Activated CD8-positive, alpha-beta T cell treated with anti-CD3 and anti-CD28 coated beads for 36 hours (primary cell): ENCODE measurements around the gene CTCFL. TPM values are rescaled to one million over a fixed set of nuclear protein-coding genes. Genes with fewer than 3 reads are reported as not detected.

Source experiments
- ATAC-seq: fragments of 200-7000 bp; cut with Tn5 transposase; one replicate; pipeline ENCODE4 v1.10.0; 2021; ENCODE audit warnings: mild to moderate bottlenecking, moderate library complexity
- CTCF ChIA-PET: fragments of 350-600 bp; sonication (Branson Sonifier 250); formaldehyde crosslinking; loops from one replicate; lab custom pipeline; 2021; ENCODE audit warnings: antibody characterized with exemption; lab: Charles Lee
- POLR2A ChIA-PET: fragments of 350-600 bp; sonication (Branson Sonifier 250); formaldehyde crosslinking; loops from one replicate; lab custom pipeline; 2021; ENCODE audit warnings: antibody characterized with exemption; lab: Charles Lee
- DNase-seq: peaks from one replicate; pipeline ENCODE4 v3.0.0-alpha.2; 2020
- H3K27ac Mint-ChIP-seq: one replicate; pipeline ENCODE4 v1.8.0; 2021; ENCODE audit warnings: mild to moderate bottlenecking, mixed read lengths
- H3K27me3 Mint-ChIP-seq: one replicate; pipeline ENCODE4 v1.8.0; 2021; ENCODE audit warnings: mixed read lengths
- H3K36me3 Mint-ChIP-seq: one replicate; pipeline ENCODE4 v1.8.0; 2021; ENCODE audit warnings: low read depth, mixed read lengths
- H3K4me1 Mint-ChIP-seq: one replicate; pipeline ENCODE4 v1.8.0; 2021; ENCODE audit warnings: low read depth, mixed read lengths
- H3K4me3 Mint-ChIP-seq: one replicate; pipeline ENCODE4 v1.8.0; 2021; ENCODE audit warnings: mild to moderate bottlenecking, moderate library complexity, mixed read lengths
- H3K9me3 Mint-ChIP-seq: one replicate; pipeline ENCODE4 v1.8.0; 2021; ENCODE audit warnings: mixed read lengths
- intact Hi-C: fragments of 100-400 bp; cut with micrococcal nuclease; formaldehyde crosslinking; loops from one replicate; pipeline ENCODE4 v1.10.0; 2022
- total RNA-seq, 2 experiments: library from RNA; stranded (reverse); gene quantifications; one replicate each; pipeline ENCODE4 v1.2.3, GENCODE V29; 2021
- TF ChIP-seq, protein P1 (sequence below): fragments of 200-600 bp; IDR thresholded peaks from one replicate; pipeline ENCODE4 v1.8.0; 2022; ENCODE audit warnings: antibody characterized with exemption, mild to moderate bottlenecking

CTCFL gene
- total RNA-seq, 2 experiments from 2014 or later = not detected

DNA sequence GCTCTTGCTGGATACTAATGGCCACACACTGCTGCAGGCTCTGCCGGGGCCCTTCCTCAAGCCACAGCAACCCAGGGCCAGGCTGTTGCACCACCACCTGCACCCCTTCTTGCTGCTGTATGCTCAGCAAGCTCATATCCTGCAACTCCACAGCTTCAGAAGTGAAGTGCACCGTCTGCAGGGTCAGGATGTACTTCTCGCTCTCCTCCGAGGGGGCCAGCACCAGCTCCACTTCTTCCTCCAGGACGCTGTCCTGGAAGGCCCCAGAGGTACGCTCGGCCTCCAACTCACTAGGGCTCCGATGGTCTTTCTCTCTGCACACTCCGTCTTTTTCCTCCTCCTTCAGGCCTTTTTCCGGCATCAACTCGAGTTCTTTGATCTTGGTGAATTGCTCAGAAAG lies 1.2 kb downstream of the CTCFL start:
- H3K27me3 Mint-ChIP-seq = no peaks in the 10 kb centered on the region
- H3K36me3 Mint-ChIP-seq = no peaks in the 10 kb centered on the region
- POLR2A ChIA-PET = interaction anchor here (0.6 kb wide), 1 partner anchor 395 kb away, joined by 3 read pairs; no protein-coding TSS in a partner anchor
- no peak for ATAC-seq
- H3K9me3 Mint-ChIP-seq = no peaks in the 10 kb centered on the region
- no peak overlapping the region for H3K27ac Mint-ChIP-seq
- DNase-seq = no peak
- intact Hi-C loops = no loop called here
- H3K4me3 Mint-ChIP-seq = no peak overlapping the region
- H3K4me1 Mint-ChIP-seq = peaks cover 6% of the 10 kb centered on the region
- TF ChIP-seq, protein P1, sequence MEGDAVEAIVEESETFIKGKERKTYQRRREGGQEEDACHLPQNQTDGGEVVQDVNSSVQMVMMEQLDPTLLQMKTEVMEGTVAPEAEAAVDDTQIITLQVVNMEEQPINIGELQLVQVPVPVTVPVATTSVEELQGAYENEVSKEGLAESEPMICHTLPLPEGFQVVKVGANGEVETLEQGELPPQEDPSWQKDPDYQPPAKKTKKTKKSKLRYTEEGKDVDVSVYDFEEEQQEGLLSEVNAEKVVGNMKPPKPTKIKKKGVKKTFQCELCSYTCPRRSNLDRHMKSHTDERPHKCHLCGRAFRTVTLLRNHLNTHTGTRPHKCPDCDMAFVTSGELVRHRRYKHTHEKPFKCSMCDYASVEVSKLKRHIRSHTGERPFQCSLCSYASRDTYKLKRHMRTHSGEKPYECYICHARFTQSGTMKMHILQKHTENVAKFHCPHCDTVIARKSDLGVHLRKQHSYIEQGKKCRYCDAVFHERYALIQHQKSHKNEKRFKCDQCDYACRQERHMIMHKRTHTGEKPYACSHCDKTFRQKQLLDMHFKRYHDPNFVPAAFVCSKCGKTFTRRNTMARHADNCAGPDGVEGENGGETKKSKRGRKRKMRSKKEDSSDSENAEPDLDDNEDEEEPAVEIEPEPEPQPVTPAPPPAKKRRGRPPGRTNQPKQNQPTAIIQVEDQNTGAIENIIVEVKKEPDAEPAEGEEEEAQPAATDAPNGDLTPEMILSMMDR = no peak
- CTCF ChIA-PET = interaction anchor here (0.9 kb wide), 1 partner anchor 25 kb away, joined by 5 read pairs; no protein-coding TSS in a partner anchor

DNA sequence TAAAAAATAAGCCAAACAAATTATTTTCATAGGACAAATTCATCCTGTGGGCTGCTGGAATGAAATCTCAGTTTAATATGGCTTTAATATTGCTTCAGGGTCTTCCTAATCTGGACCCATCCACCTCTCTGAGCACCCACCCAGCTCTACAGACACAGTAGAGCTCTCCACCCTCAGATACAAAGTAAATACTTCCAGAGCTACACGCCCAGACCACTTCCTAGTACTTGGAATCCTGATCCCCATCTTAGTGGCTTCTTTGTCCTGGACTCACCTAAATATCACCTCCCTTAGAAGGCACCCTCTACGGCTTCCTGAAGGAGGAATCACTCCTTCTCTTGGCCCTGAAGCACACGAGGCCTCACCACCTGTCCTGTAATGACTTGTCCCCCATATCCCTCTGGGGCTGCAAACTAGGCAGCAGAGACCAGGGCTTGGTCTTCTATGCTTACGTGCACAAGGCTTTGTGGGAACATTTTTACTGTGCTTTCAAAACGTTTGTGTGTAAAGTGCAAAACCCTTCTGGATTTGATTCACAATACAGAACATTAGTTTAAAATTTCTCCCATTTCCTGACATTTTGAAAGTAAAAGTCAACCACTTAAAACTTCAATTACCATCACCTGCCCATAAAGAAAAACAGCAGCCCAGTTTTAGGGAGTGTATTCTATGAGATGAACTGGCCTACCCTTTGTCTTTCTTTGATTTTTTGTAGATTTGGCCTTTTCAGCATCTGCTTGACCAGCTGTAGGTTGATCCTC lies 2.4 kb downstream of the CTCFL start:
- TF ChIP-seq, protein P1 = no peak
- Mint-ChIP-seq H3K4me1 (peaks cover 6% of the 10 kb centered on the region), H3K27ac (no peak overlapping the region), H3K9me3 (no peaks in the 10 kb centered on the region), H3K36me3 (no peaks in the 10 kb centered on the region), H3K4me3 (no peak overlapping the region), H3K27me3 (no peaks in the 10 kb centered on the region)
- ChIA-PET CTCF (interaction anchor here (0.8 to 1.1 kb wide), 5 partner anchors 10 to 689 kb away, joined by 3 to 4 read pairs (median 3); no protein-coding TSS in a partner anchor), POLR2A (interaction anchor here (0.5 kb wide), 2 partner anchors 624 to 1765 kb away, joined by 4 read pairs; no protein-coding TSS in a partner anchor)
- ATAC-seq = no peak
- intact Hi-C loops = no loop called here
- no peak for DNase-seq

DNA sequence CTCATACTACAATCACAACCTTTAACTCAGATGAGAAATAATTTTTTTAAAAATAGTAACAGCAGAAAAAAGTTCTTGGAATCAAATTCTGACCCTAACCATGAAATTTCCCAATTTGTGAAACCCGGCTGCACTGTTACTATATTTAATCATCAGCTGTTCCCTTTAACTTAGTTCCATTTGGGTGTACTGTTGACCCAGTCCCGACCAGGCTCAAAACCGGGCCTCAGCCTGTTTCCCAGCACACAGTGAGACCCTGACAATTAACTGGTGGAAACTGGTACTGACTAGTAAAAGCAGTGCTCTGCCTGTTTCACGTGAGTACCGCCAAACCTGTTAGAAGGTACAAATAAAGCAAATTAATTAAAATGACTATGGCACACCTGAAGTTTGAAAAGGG lies 7.0 kb downstream of the CTCFL start:
- Mint-ChIP-seq H3K9me3 (no peaks in the 10 kb centered on the region), H3K4me3 (no peak overlapping the region), H3K27me3 (peaks cover 2% of the 10 kb centered on the region), H3K4me1 (peaks cover 5% of the 10 kb centered on the region), H3K27ac (no peak overlapping the region), H3K36me3 (no peaks in the 10 kb centered on the region)
- no peak for ATAC-seq
- POLR2A ChIA-PET = interaction anchor here (0.6 kb wide), 1 partner anchor 662 kb away, joined by 3 read pairs; no protein-coding TSS in a partner anchor
- TF ChIP-seq, protein P1 = no peak
- intact Hi-C loops = no loop called here
- CTCF ChIA-PET = interaction anchor here (0.8 to 1.6 kb wide), 2 partner anchors 20 to 78 kb away, joined by 3 read pairs; no protein-coding TSS in a partner anchor
- no peak for DNase-seq

DNA sequence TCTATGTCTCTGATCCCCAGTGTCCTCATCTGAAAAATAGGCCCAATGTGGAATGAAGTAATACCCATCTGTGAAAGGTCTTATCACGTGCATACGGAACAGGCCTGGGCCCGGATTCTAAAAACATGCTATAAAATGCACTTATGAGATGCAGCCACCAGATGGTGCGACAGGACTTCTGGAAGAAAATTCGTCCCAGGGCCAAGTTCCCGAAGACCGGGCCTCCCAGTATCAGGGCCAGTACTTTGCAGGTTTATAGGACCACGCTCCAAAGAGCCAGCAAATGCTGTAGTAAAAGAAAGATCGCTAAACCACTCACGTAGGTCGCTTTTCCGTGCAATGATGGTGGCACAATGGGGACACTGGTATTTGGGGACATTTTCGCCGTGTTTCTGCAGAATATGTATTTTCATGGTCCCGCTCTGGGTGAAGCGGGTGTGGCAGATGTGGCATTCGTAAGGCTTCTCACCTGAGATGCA lies 10.6 kb downstream of the CTCFL start:
- ChIA-PET POLR2A (no interaction called here), CTCF (interaction anchor here (1.0 to 2.5 kb wide), 3 partner anchors 15 to 647 kb away, joined by 3 to 20 read pairs (median 3); no protein-coding TSS in a partner anchor)
- DNase-seq (peak; percentile 53), ATAC-seq (no peak)
- H3K4me1 Mint-ChIP-seq = no peaks in the 10 kb centered on the region
- H3K9me3 Mint-ChIP-seq = no peaks in the 10 kb centered on the region
- no peak overlapping the region for H3K27ac Mint-ChIP-seq
- intact Hi-C loops = loop anchor here (5.0 kb wide), 1 partner anchor 78 kb away; no protein-coding TSS in a partner anchor
- H3K4me3 Mint-ChIP-seq = no peak overlapping the region
- peaks cover 7% of the 10 kb centered on the region for H3K27me3 Mint-ChIP-seq
- TF ChIP-seq, protein P1 = peak; percentile 62
- H3K36me3 Mint-ChIP-seq = no peaks in the 10 kb centered on the region
